ENCODE results near the gene ZNF80. TPM values are rescaled to one million over a fixed set of nuclear protein-coding genes. Genes with fewer than 3 reads are reported as not detected.

ZNF80 gene
- total and polyA plus RNA-seq, 2 donors (not counting 3 experiments of a cell fraction or from before 2014, with no cell fraction given): not detected

DNA sequence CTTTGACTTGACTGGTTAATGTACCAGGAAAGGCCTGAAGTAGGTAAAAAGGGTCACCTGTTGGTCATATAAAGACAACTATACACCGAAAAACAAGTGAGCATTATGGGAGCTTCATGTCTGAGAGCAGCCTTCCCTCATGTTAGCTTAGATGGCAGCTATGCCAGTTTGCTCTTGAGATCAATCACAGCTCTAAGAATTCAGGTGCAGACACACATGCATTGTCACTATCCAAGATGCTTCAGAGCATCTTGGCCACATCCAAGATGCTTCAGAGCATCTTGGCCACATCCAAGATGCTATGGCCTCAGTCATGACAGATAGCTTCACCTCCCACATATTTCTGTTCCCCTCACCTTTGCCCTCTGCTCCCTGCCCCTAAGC lies 15.5 kb downstream of the ZNF80 start:
- dilution Hi-C loops (cut with MboI; ENCODE audit: extremely low pct_ligation_motif_present, low sequenced_read_pairs): no loop called here
- FAIRE-seq: no peak
- no peak for DNase-seq (ENCODE audit: low read depth, low spot score)

More for the DNA sequence above, 15.5 kb downstream of the ZNF80 start:
- POLR2A ChIA-PET: no interaction called here
- no peak overlapping the region for H3K27ac ChIP-seq (ENCODE audit: insufficient read depth, low read depth, low read length)
- no peak overlapping the region for H3K4me3 ChIP-seq (replicated peaks in 1 of 3; ENCODE audit: insufficient read depth in 1 of 3, low read depth in 1 of 3, low read length in 3 of 3)
- CTCF ChIA-PET: interaction anchor here (1.6 to 2.0 kb wide), 2 partner anchors 67 to 69 kb away, joined by 8 read pairs; no protein-coding TSS in a partner anchor
- BruUV-seq (replicated peaks): no TSS peak
- no peak overlapping the region for H3K4me2 ChIP-seq (ENCODE audit: insufficient read depth, low read length)
- no peak overlapping the region for H2AFZ ChIP-seq (ENCODE audit: low read depth, low read length)
- no peak overlapping the region for H3K9ac ChIP-seq (replicated peaks; ENCODE audit: extremely low read depth, insufficient read depth, low read length)
- TF ChIP-seq EZH2 (IDR thresholded peaks at IDR 0.05; ENCODE audit: borderline replicate concordance, low read depth, low read length, severe bottlenecking): no peak
- no peak for TF ChIP-seq MYC (IDR thresholded peaks at IDR 0.05; ENCODE audit: low read depth, low read length)
- no peak for TF ChIP-seq FOS (IDR thresholded peaks at IDR 0.05; ENCODE audit: borderline replicate concordance, insufficient read depth, low read length)
- no peak for TF ChIP-seq GATA2 (IDR thresholded peaks at IDR 0.05; ENCODE audit: insufficient read depth, insufficient read length, low read depth, low read length)
- no peak for TF ChIP-seq POLR2AphosphoS5 (IDR thresholded peaks at IDR 0.05; ENCODE audit: insufficient read depth, low read depth, low read length)
- TF ChIP-seq, protein P1, sequence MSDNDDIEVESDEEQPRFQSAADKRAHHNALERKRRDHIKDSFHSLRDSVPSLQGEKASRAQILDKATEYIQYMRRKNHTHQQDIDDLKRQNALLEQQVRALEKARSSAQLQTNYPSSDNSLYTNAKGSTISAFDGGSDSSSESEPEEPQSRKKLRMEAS (IDR thresholded peaks at IDR 0.05; ENCODE audit: insufficient read depth, insufficient read length): no peak
- TF ChIP-seq POLR2A (IDR thresholded peaks at IDR 0.05; ENCODE audit: low read depth, low read length): no peak
- no peak for TF ChIP-seq JUN (IDR thresholded peaks at IDR 0.05; ENCODE audit: borderline replicate concordance, insufficient read depth, insufficient read length, low read depth)
- TF ChIP-seq CTCF (IDR thresholded peaks at IDR 0.05; ENCODE audit: extremely low read depth in 1 of 2, insufficient read depth in 1 of 2, low read depth in 1 of 2, low read length in 2 of 2): no peak
- H3K36me3 ChIP-seq (ENCODE audit: control insufficient read depth in 2 of 2, extremely low read depth in 1 of 2, insufficient read depth in 2 of 2, low read length in 2 of 2): no peaks in the 10 kb centered on the region
- H3K79me2 ChIP-seq (ENCODE audit: control insufficient read depth, insufficient read depth, low read length): no peaks in the 10 kb centered on the region
- H4K20me1 ChIP-seq (replicated peaks; ENCODE audit: control insufficient read depth, extremely low read depth, insufficient read depth, low read length): no peaks in the 10 kb centered on the region
- peaks cover 2% of the 10 kb centered on the region for H3K9me3 ChIP-seq (replicated peaks; ENCODE audit: control insufficient read depth, insufficient read depth, low read length)
- no peaks in the 10 kb centered on the region for H3K27me3 ChIP-seq (ENCODE audit: control insufficient read depth in 2 of 2, insufficient read depth in 2 of 2, low read length in 2 of 2)
- peaks cover 28% of the 10 kb centered on the region for H3K4me1 ChIP-seq (ENCODE audit: control insufficient read depth, extremely low read depth, insufficient read depth, low read length)
- H3K9me1 ChIP-seq (replicated peaks; ENCODE audit: control insufficient read depth, extremely low read depth, insufficient read depth, low read length): no peaks in the 10 kb centered on the region
- intact Hi-C loops (cut with micrococcal nuclease): loop anchor here (5.0 kb wide), 1 partner anchor 90 kb away; no protein-coding TSS in a partner anchor

All from endothelial cell of umbilical vein (primary cell).